Measurements from ENCODE around the gene AKR1B1.

The AKR1B1 gene

GRCh38 chr7:134407311-134407710 is 51.6 kb downstream of the AKR1B1 start:
- no peak for DNase-seq

DNA sequence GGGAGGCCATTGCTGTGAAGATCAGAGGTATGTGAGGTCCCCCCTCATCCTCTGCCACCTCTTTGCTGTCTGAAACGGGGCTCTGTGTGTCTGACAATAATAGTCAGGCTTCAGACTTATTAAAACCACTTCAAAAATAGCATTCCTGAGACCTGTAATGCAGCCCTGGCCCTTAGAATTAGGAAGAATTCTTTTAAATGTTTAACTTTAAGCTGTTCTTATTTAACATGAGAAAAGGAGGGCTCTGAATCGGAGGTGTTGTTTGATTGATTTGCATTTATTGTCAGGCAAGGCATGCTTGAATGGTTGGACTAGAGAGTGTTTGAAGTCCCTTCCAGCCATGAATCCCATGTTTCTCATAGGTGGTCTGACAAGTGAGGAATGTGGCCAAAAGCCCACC is 52.5 kb downstream of the AKR1B1 start:
- DNase-seq = no peak

DNA sequence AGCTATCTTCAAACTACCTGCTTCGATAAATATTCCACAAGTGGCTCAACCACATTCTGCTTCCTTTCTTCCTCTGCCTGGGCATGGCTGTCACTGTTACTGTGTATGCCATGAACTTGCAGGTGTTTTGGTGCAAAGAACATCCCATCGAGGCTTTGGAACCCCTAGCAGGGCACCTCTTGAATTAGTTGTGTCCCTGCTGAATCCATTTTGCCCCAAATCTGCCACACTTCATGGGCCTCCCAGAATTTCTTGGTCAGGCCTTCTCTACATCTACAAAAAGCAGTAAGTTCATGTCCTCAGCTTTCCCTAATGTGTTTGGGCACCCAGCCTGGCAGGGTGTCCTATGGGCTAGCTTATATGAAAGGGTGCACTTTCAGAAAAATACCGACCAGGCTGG is 53.6 kb downstream of the AKR1B1 start:
- DNase-seq = no peak

- DNase-seq = no peak
Observed at GRCh38 chr7:134403062-134403461, 55.8 kb downstream of the AKR1B1 start.

GRCh38 chr7:134400859-134401258 is 58.0 kb downstream of the AKR1B1 start:
- no peak for DNase-seq

DNA sequence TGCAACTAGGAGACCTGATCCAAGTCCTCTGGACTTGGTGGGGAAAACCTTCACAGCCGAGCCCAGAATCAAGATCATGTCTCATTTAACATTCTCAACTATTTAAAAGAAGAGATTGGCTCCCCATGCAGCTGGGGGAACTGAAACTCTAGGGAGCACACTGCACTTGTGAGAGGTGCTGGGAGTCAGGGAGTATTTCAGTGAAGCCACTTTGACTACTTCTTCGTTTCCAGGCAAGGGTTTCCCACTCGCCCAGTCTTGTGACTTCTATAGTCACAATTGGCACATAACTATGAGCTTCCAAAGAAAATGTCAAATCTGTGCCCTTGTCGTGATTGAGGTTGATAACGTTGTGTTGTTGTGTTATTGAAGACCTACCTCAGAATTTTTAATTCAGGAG is 62.9 kb downstream of the AKR1B1 start:
- no peak for DNase-seq

DNA sequence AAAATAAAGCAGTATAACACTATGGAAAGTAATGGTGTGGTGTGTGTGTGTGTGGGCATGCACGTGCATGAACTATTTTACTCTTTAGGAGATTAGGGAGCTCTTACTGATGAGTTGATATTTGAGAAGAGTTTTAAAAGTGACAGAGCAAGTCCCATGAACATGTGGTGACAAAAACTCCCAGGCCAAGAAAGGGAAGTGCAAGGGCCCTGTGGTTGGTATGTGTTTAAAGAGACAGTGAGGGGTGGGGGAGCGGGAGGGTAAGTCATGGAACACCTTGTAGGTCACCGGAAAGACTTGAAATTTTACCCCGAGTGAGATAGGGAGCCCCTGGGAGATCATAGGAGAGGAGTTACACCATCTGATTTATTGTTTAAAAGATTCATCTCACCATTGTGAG is 63.3 kb downstream of the AKR1B1 start:
- DNase-seq = no peak

DNA sequence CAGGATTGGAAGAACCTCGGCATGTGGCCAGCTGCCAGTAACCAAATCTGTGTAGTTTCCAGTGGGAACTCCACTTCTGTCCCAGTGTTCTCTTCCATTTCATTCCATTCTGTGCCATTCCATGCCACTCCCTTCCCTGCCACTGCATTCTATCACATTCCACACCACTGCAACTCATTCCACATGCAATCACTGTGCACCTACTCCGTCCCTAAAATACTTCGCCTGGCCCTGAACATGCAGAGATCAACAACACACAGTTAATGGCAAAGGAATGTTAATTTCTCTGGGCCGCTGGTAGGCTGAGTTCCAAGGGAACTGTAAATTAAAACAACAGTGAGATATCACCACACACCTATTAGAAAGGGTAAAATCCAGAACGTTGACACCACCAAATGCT is 64.8 kb downstream of the AKR1B1 start:
- DNase-seq = no peak
